Uterus (tissue), 4 donors: ENCODE data around the gene SAMD5. TPM values are rescaled to one million over a fixed set of nuclear protein-coding genes. Genes with fewer than 3 reads are reported as not detected.
"Not testable (repeated sequence)": the region's sequence is repeated elsewhere in the genome, so short reads cannot be mapped to it uniquely, and the experiment has no call there.

Experiments
- DNase-seq, 2 donors: peaks; one replicate each; pipeline ENCODE4 v3.0.0-alpha.2; 2019 to 2020
- H3K27ac ChIP-seq, 2 donors: fragments of 200-600 bp; sonication (generic); 1 replicate in 1 of 2; 2 replicates in 1 of 2; pipeline ENCODE4 v1.5.1; 2016 to 2018
- H3K27me3 ChIP-seq, 2 donors: fragments of 200-600 bp; sonication (generic); one replicate each; pipeline ENCODE4 v1.5.1; 2018 to 2019; ENCODE audit warnings: control low read depth in 1 of 2
- H3K36me3 ChIP-seq, 2 donors: fragments of 200-600 bp; sonication (generic); one replicate each; pipeline ENCODE4 v1.5.1; 2019; ENCODE audit warnings: control low read depth in 1 of 2
- H3K4me1 ChIP-seq, 2 donors: fragments of 200-600 bp; sonication (generic); one replicate each; pipeline ENCODE4 v1.5.1; 2018 to 2019; ENCODE audit warnings: control low read depth in 1 of 2
- H3K4me3 ChIP-seq, 2 donors: fragments of 200-600 bp; sonication (generic); 1 replicate in 1 of 2; 2 replicates in 1 of 2; pipeline ENCODE4 v1.5.1; 2018 to 2019; ENCODE audit warnings: mild to moderate bottlenecking in 1 of 2
- H3K9me3 ChIP-seq, 2 donors: fragments of 200-600 bp; sonication (generic); one replicate each; pipeline ENCODE4 v1.5.1; 2019; ENCODE audit warnings: control low read depth in 1 of 2
- POLR2A ChIP-seq, 2 donors: fragments of 450-650 bp; IDR thresholded peaks; one replicate each; pipeline ENCODE4 v1.6.1; 2016; ENCODE audit warnings: antibody characterized with exemption in 2 of 2, mild to moderate bottlenecking in 1 of 2, moderate library complexity in 1 of 2
- intact Hi-C: fragments of 100-400 bp; cut with DNase I; formaldehyde crosslinking; loops from one replicate; pipeline ENCODE4 v1.15.1; 2023; ENCODE audit warnings: low total_unique reads
- total RNA-seq, 4 donors: library from RNA; depleted of rRNA in 3 of 4; stranded (reverse); fragments of >200 nt in 3 of 4; gene quantifications; one replicate each; pipeline versions ENCODE4 v1.1.0 to v1.2.4, GENCODE V29; 2014 to 2023
- TF ChIP-seq, protein P1 (sequence below), 4 experiments: fragments of 200-600 bp in 2 of 4; fragments of 450-650 bp in 2 of 4; sonication (generic) in 2 of 4; IDR thresholded peaks; one replicate each; pipeline ENCODE4 v1.5.1; 2016 to 2019; ENCODE audit warnings: antibody characterized with exemption in 4 of 4, mild to moderate bottlenecking in 2 of 4, moderate library complexity in 1 of 4
- donor health status: DM: yes; HTN: yes; CAD: no.

Gene SAMD5
- total RNA-seq, 4 donors from 2014 or later = 3.3 to 31.7 (median 9.6) TPM

- H3K4me1 ChIP-seq = no peaks in the 10 kb centered on the region
- H3K36me3 ChIP-seq = no peaks in the 10 kb centered on the region
- H3K4me3 ChIP-seq = no peak overlapping the region
- no peak overlapping the region for H3K27ac ChIP-seq
- no peak for DNase-seq
- H3K27me3 ChIP-seq = no peaks in the 10 kb centered on the region
- no peaks in the 10 kb centered on the region for H3K9me3 ChIP-seq
- TF ChIP-seq, protein P1, sequence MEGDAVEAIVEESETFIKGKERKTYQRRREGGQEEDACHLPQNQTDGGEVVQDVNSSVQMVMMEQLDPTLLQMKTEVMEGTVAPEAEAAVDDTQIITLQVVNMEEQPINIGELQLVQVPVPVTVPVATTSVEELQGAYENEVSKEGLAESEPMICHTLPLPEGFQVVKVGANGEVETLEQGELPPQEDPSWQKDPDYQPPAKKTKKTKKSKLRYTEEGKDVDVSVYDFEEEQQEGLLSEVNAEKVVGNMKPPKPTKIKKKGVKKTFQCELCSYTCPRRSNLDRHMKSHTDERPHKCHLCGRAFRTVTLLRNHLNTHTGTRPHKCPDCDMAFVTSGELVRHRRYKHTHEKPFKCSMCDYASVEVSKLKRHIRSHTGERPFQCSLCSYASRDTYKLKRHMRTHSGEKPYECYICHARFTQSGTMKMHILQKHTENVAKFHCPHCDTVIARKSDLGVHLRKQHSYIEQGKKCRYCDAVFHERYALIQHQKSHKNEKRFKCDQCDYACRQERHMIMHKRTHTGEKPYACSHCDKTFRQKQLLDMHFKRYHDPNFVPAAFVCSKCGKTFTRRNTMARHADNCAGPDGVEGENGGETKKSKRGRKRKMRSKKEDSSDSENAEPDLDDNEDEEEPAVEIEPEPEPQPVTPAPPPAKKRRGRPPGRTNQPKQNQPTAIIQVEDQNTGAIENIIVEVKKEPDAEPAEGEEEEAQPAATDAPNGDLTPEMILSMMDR (IDR thresholded peaks at IDR 0.05) = no peak
- no peak for TF ChIP-seq POLR2A (IDR thresholded peaks at IDR 0.05)
- intact Hi-C loops = no loop called here
Measured at GRCh38 chr6:147534116-147534860, 25.8 kb downstream of the SAMD5 start.

DNA sequence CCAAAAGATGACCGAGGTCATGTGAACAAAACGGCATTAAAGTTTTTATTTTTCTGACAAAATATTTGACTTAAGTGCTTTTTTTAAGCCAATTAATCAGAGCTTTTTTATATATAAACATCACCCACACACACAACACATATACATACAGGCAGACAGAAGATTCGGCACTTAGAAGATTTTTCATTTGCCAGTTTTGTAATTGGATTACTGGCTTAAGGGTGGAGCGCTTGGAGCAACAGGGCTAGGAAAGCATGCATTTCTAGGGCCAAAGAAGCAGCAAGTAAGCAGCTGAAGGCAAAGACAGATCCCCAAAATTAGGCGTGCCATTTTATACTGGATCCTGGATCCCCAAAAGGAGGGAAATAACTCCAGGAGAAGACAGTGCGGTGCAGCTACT, 30.3 kb downstream of the SAMD5 start:
- no peaks in the 10 kb centered on the region for H3K27me3 ChIP-seq
- DNase-seq = no peak
- no peaks in the 10 kb centered on the region for H3K9me3 ChIP-seq
- no peak overlapping the region for H3K27ac ChIP-seq
- no peak overlapping the region for H3K4me3 ChIP-seq
- intact Hi-C loops = no loop called here
- H3K4me1 ChIP-seq = no peaks in the 10 kb centered on the region
- no peaks in the 10 kb centered on the region for H3K36me3 ChIP-seq
- TF ChIP-seq POLR2A (IDR thresholded peaks at IDR 0.05) = no peak
- TF ChIP-seq, protein P1 (IDR thresholded peaks at IDR 0.05) = no peak

DNA sequence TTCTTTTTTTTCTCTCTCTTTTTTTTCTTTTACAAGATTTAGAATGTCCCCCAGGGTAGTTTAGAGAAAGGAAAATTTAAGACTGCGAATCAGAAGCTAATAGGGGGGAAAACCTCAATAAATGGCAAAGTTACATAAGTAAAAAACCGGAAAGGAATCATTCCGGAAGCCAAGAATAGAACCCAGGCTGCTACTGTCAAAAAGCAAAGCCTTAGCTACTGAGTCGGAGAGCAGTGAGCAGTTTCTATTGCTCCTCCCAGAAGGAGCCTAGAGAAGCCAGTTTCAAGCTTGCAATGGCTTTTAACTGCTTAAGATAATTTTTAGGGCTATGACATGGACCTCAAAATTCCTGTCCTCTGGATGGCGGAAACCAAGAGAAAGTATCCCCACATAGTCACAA, 31.6 kb downstream of the SAMD5 start:
- no peak for DNase-seq
- Histone ChIP-seq H3K9me3 (no peaks in the 10 kb centered on the region), H3K27ac (no peak overlapping the region), H3K4me1 (no peaks in the 10 kb centered on the region), H3K4me3 (no peak overlapping the region), H3K36me3 (no peaks in the 10 kb centered on the region), H3K27me3 (no peaks in the 10 kb centered on the region)
- TF ChIP-seq POLR2A (IDR thresholded peaks at IDR 0.05) = no peak
- TF ChIP-seq, protein P1 (IDR thresholded peaks at IDR 0.05) = no peak
- intact Hi-C loops = no loop called here

DNA sequence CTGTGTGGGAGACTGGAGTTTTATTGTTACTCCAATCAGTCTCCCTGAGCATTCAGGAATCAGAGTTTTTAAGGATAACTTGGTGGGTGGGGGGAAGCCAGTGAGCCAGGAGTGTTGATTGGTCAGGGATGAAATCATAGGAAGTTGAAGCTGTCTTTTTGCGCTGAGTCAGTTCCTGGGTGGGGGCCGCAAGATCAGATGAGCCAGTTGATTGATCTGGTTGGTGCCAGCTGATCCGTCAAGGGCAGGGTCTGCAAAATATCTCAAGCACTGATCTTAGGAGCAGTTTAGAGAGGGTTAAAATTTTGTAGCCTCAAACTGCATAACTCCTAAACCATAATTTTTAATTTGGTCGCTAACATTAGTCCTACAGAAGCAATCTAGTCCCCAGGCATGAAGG, 33.9 kb downstream of the SAMD5 start:
- intact Hi-C loops, DNase-seq, H3K27me3 ChIP-seq, H3K4me3 ChIP-seq, H3K36me3 ChIP-seq, H3K4me1 ChIP-seq, H3K9me3 ChIP-seq, H3K27ac ChIP-seq: not testable (repeated sequence)

- intact Hi-C loops = no loop called here
- no peak for DNase-seq
- no peaks in the 10 kb centered on the region for H3K36me3 ChIP-seq
Measured at GRCh38 chr6:147544420-147544819, 35.9 kb downstream of the SAMD5 start.

More at GRCh38 chr6:147544420-147544819, 35.9 kb downstream of the SAMD5 start:
- Histone ChIP-seq H3K27ac (no peak overlapping the region), H3K4me1 (no peaks in the 10 kb centered on the region), H3K27me3 (no peaks in the 10 kb centered on the region), H3K4me3 (no peak overlapping the region), H3K9me3 (no peaks in the 10 kb centered on the region)
- TF ChIP-seq, protein P1 (IDR thresholded peaks at IDR 0.05) = no peak
- TF ChIP-seq POLR2A (IDR thresholded peaks at IDR 0.05) = no peak
